Transverse colon (tissue), 4 donors: Measurements from ENCODE around the gene VWA8. TPM values are rescaled to one million over a fixed set of nuclear protein-coding genes. Genes with fewer than 3 reads are reported as not detected.
A peak's percentile ranks its signal among the peaks of the same experiment; 100 is the strongest.

ENCODE experiments used
- DNase-seq: peaks from one replicate; pipeline ENCODE4 v3.0.0-alpha.2; 2019
- H3K27ac ChIP-seq, 4 donors: fragments of 200-600 bp; sonication (generic); 2 replicates each; pipeline ENCODE4 v1.5.1; 2016 to 2018; ENCODE audit warnings: inconsistent platforms in 4 of 4
- H3K27me3 ChIP-seq: fragments of 200-600 bp; sonication (generic); 2 replicates; pipeline ENCODE4 v1.5.1; 2017; ENCODE audit warnings: inconsistent platforms
- H3K36me3 ChIP-seq, 4 donors: fragments of 200-600 bp; sonication (generic); 2 replicates each; pipeline ENCODE4 v1.5.1; 2017 to 2019; ENCODE audit warnings: inconsistent platforms in 4 of 4
- H3K4me1 ChIP-seq, 4 donors: fragments of 200-600 bp; sonication (generic); 2 replicates each; pipeline ENCODE4 v1.5.1; 2017 to 2020; ENCODE audit warnings: inconsistent platforms in 4 of 4
- H3K4me3 ChIP-seq, 4 donors: fragments of 200-600 bp; sonication (generic); 1 replicate in 1 of 4; 2 replicates in 3 of 4; pipeline versions ENCODE4 v1.5.1 to v1.6.1; 2017 to 2019; ENCODE audit warnings: inconsistent platforms in 4 of 4
- H3K9me3 ChIP-seq, 2 donors: fragments of 200-600 bp; sonication (generic); 2 replicates each; pipeline ENCODE4 v1.5.1; 2017 to 2019; ENCODE audit warnings: inconsistent platforms in 2 of 2
- CTCF ChIP-seq, 5 experiments: fragments of 200-600 bp in 3 of 5; fragments of 450-650 bp in 2 of 5; sonication (generic) in 3 of 5; IDR thresholded peaks; 1 replicate in 2 of 5; 2 replicates in 3 of 5; pipeline ENCODE4 v1.5.1; 2016 to 2017; ENCODE audit warnings: antibody characterized with exemption in 5 of 5, inconsistent platforms in 3 of 5, mild to moderate bottlenecking in 2 of 5, moderate library complexity in 1 of 5
- EP300 ChIP-seq: sonication (generic); formaldehyde crosslinking; IDR thresholded peaks from one replicate; pipeline ENCODE4 v1.6.1; 2017; ENCODE audit warnings: antibody characterized with exemption, low read depth
- POLR2A ChIP-seq: fragments of 450-650 bp; IDR thresholded peaks from one replicate; pipeline ENCODE4 v1.6.1; 2016; ENCODE audit warnings: antibody characterized with exemption, mild to moderate bottlenecking, moderate library complexity
- POLR2AphosphoS5 ChIP-seq, 3 donors: sonication (generic); formaldehyde crosslinking; IDR thresholded peaks; one replicate each; pipeline ENCODE4 v1.6.1; 2016; ENCODE audit warnings: antibody characterized with exemption in 3 of 3
- WGBS, 2 donors: methylation state at CpG; one replicate each; pipeline ENCODE4 v1.1.5; 2018; ENCODE audit warnings: low coverage in 1 of 2; 5-methylcytosine and 5-hydroxymethylcytosine counted together
- in situ Hi-C, 4 donors: fragments of 200-750 bp; cut with MboI; loops; one replicate each; pipeline versions ENCODE4 v1.15.0 to v1.15.1; 2017; ENCODE audit warnings: low sequenced_read_pairs in 3 of 4, low pct_ligation_motif_present in 1 of 4, low pct_unique_long_range_greater_than_20kb in 1 of 4
- intact Hi-C: fragments of 100-400 bp; cut with DNase I; formaldehyde crosslinking; loops from one replicate; pipeline ENCODE4 v1.15.1; 2023; ENCODE audit warnings: low total_unique reads
- total RNA-seq, 4 donors: library from RNA; depleted of rRNA; stranded (reverse); fragments of >200 nt; gene quantifications; one replicate each; pipeline ENCODE4 v1.1.0, GENCODE V29; 2016

VWA8 gene
- total RNA-seq, 4 donors from 2014 or later, result 12.7 to 65.1 (median 35.0) TPM

GRCh38 chr13:41658057-41658661, 302.8 kb downstream of the VWA8 start:
- intact Hi-C loops, result no loop called here
- Histone ChIP-seq H3K36me3 (no peaks in the 10 kb centered on the region), H3K27me3 (no peaks in the 10 kb centered on the region), H3K4me1 (no peaks in the 10 kb centered on the region), H3K4me3 (no peak overlapping the region), H3K9me3 (no peaks in the 10 kb centered on the region), H3K27ac (no peak overlapping the region)
- no peak for DNase-seq
- in situ Hi-C loops, result loop anchor here in 3 of 4 donors (10.0 to 25.0 kb wide), 3 partner anchors 246 to 454 kb away; no protein-coding TSS in a partner anchor
- WGBS, 2 donors, result 69 to 82% methylated on average over 7 of the region's 7 CpGs
- TF ChIP-seq EP300, result no peak
- TF ChIP-seq CTCF (IDR thresholded peaks at IDR 0.05), result no peak
- no peak for TF ChIP-seq POLR2AphosphoS5 (IDR thresholded peaks at IDR 0.05)
- TF ChIP-seq POLR2A, result no peak

- no peaks in the 10 kb centered on the region for H3K9me3 ChIP-seq
- no peaks in the 10 kb centered on the region for H3K27me3 ChIP-seq
- H3K4me1 ChIP-seq, result peaks cover 0 to 3% (median 0%) of the 10 kb centered on the region in 4 donors
- no peak for DNase-seq
- no peak overlapping the region for H3K4me3 ChIP-seq
- WGBS, 2 donors, result 74 to 81% methylated on average over 6 of the region's 6 CpGs
- no peak for TF ChIP-seq POLR2AphosphoS5 (IDR thresholded peaks at IDR 0.05)
- TF ChIP-seq CTCF (IDR thresholded peaks at IDR 0.05), result no peak
- TF ChIP-seq POLR2A, result no peak
- TF ChIP-seq EP300, result no peak
- in situ Hi-C loops, result loop anchor here in 3 of 4 donors (10.0 to 25.0 kb wide), 3 partner anchors 244 to 456 kb away; no protein-coding TSS in a partner anchor
- intact Hi-C loops, result no loop called here
- H3K36me3 ChIP-seq, result no peaks in the 10 kb centered on the region
- H3K27ac ChIP-seq, result no peak overlapping the region
These were observed 304.9 kb downstream of the VWA8 start for GRCh38 chr13:41655997-41656396.

GRCh38 chr13:41654796-41655195, 306.1 kb downstream of the VWA8 start:
- in situ Hi-C loops (loop anchor here in 3 of 4 donors (10.0 to 25.0 kb wide), 3 partner anchors 242 to 458 kb away; no protein-coding TSS in a partner anchor), intact Hi-C loops (no loop called here)
- no peak for TF ChIP-seq POLR2AphosphoS5 (IDR thresholded peaks at IDR 0.05)
- no peak for TF ChIP-seq CTCF (IDR thresholded peaks at IDR 0.05)
- TF ChIP-seq EP300, result no peak
- TF ChIP-seq POLR2A, result no peak
- H3K27ac ChIP-seq, result no peak overlapping the region
- DNase-seq, result no peak
- no peaks in the 10 kb centered on the region for H3K36me3 ChIP-seq
- 83 to 93% methylated on average over 4 to 5 of the region's 5 CpGs for WGBS, 2 donors
- no peaks in the 10 kb centered on the region for H3K27me3 ChIP-seq
- H3K4me1 ChIP-seq, result peaks cover 0 to 3% (median 0%) of the 10 kb centered on the region in 4 donors
- no peaks in the 10 kb centered on the region for H3K9me3 ChIP-seq
- H3K4me3 ChIP-seq, result no peak overlapping the region

GRCh38 chr13:41652735-41653361, 308.1 kb downstream of the VWA8 start:
- intact Hi-C loops (no loop called here), in situ Hi-C loops (loop anchor here in 3 of 4 donors (10.0 to 25.0 kb wide), 3 partner anchors 241 to 459 kb away; no protein-coding TSS in a partner anchor)
- Histone ChIP-seq H3K4me3 (no peak overlapping the region), H3K9me3 (no peaks in the 10 kb centered on the region), H3K27ac (no peak overlapping the region), H3K27me3 (no peaks in the 10 kb centered on the region), H3K36me3 (no peaks in the 10 kb centered on the region), H3K4me1 (peaks cover 4 to 14% (median 10%) of the 10 kb centered on the region in 4 donors)
- 51 to 59% methylated on average over 4 of the region's 4 CpGs for WGBS, 2 donors
- DNase-seq, result no peak
- TF ChIP-seq EP300 (no peak), CTCF (IDR thresholded peaks at IDR 0.05) (peak; percentile 42 to 65 (median 45))
